ENCODE results near the gene FAM181B. TPM values are rescaled to one million over a fixed set of nuclear protein-coding genes. Genes with fewer than 3 reads are reported as not detected.

The FAM181B gene
- total RNA-seq, result 7.8 TPM

GRCh38 chr11:82733444-82734119 lies at the start of gene FAM181B:
Gene FAM181B (minus strand): TSS chr11:82733864. CDS start chr11:82733729, 135 bp downstream.

Small RNA genes within 50 kb of the gene (small RNA-seq; reads per million reads assigned to genes)
- 0.09 reads per million for gene RPS28P7 (ENCODE audit: low replicate concordance)

Other genes with a start within 250 kb of the FAM181B start
- gene PRCP, start 166.6 kb upstream of the FAM181B start, total RNA-seq, result 26.6 TPM
- gene DDIAS, start 167.9 kb upstream of the FAM181B start, total RNA-seq, result 2.5 TPM